Choroid plexus epithelial cell (primary cell): Measurements from ENCODE around the gene AKR1C3.

ENCODE experiments used
- DNase-seq: peaks from one replicate; pipeline ENCODE4 v3.0.0-alpha.2; 2010; ENCODE audit warnings: low read depth
- H3K4me3 ChIP-seq: 2 replicates; pipeline ENCODE4 v1.5.1; 2011; ENCODE audit warnings: low read depth, mild to moderate bottlenecking, control low read depth, low read length, moderate library complexity
- CTCF ChIP-seq: conservative IDR thresholded peaks from 2 replicates; pipeline ENCODE4 v1.5.1; 2011; ENCODE audit warnings: low read depth, mild to moderate bottlenecking, control low read depth, inconsistent platforms, low read length, moderate library complexity

AKR1C3 gene

GRCh38 chr10:5064656-5065055, 29.6 kb upstream of the AKR1C3 start:
- TF ChIP-seq CTCF: no peak
- DNase-seq: peak; percentile 33
- H3K4me3 ChIP-seq: no peak overlapping the region

GRCh38 chr10:5068274-5068984, 25.8 kb upstream of the AKR1C3 start:
- TF ChIP-seq CTCF: no peak
- no peak overlapping the region for H3K4me3 ChIP-seq
- DNase-seq: no peak

GRCh38 chr10:5070648-5071410, 23.4 kb upstream of the AKR1C3 start:
- H3K4me3 ChIP-seq: no peak overlapping the region
- TF ChIP-seq CTCF: no peak
- DNase-seq: peak; percentile 70

- no peak for TF ChIP-seq CTCF
- H3K4me3 ChIP-seq: no peak overlapping the region
- DNase-seq: peak; percentile 96
Observed at GRCh38 chr10:5071411-5072198, 22.6 kb upstream of the AKR1C3 start.

GRCh38 chr10:5073659-5074058, 20.6 kb upstream of the AKR1C3 start:
- TF ChIP-seq CTCF: no peak
- no peak overlapping the region for H3K4me3 ChIP-seq
- DNase-seq: no peak

- no peak for TF ChIP-seq CTCF
- DNase-seq: no peak
- no peak overlapping the region for H3K4me3 ChIP-seq
Observed at GRCh38 chr10:5076615-5077014, 17.6 kb upstream of the AKR1C3 start.
